Endothelial cell of umbilical vein (primary cell): ENCODE data around the gene MBLAC1. TPM values are rescaled to one million over a fixed set of nuclear protein-coding genes. Genes with fewer than 3 reads are reported as not detected.

Experiments
- BruUV-seq: library from RNA; stranded (reverse); fragments of 400-500 nt; replicated peaks from 2 replicates; lab custom pipeline; 2021; lab: Mats Ljungman, UMichigan
- CTCF ChIA-PET: fragments of 300-600, 350-600 bp; sonication (Branson Sonifier 250); formaldehyde crosslinking; loops from one replicate; lab custom pipeline; 2021; ENCODE audit warnings: antibody characterized with exemption, inconsistent platforms; lab: Charles Lee
- POLR2A ChIA-PET: fragments of 300-600, 350-600 bp; sonication (Branson Sonifier 250); formaldehyde crosslinking; loops from one replicate; lab custom pipeline; 2021; ENCODE audit warnings: antibody characterized with exemption, inconsistent platforms; lab: Charles Lee
- DNase-seq: peaks from one replicate; pipeline ENCODE4 v3.0.0-alpha.2; 2011; ENCODE audit warnings: low read depth, low spot score
- FAIRE-seq: peaks from 2 replicates; lab custom pipeline; 2011; peaks lifted over from hg19 to GRCh38; lab: Jason Lieb, UNC
- H2AFZ ChIP-seq: 2 replicates; pipeline ENCODE4 v1.6.0; 2012; ENCODE audit warnings: low read depth, low read length, control low read depth, inconsistent platforms
- H3K27ac ChIP-seq: 2 replicates; pipeline ENCODE4 v1.5.1; 2011; ENCODE audit warnings: low read depth, mild to moderate bottlenecking, control low read depth, low read length, moderate library complexity; ENCODE audit not compliant: insufficient read depth
- H3K27me3 ChIP-seq, 2 experiments: 2 replicates each; pipeline versions ENCODE4 v1.6.0 to v1.6.1; 2011; ENCODE audit warnings: low read length in 2 of 2, mixed read lengths in 1 of 2; ENCODE audit not compliant: control insufficient read depth in 2 of 2, insufficient read depth in 2 of 2
- H3K36me3 ChIP-seq, 2 experiments: 2 replicates in 1 of 2; 3 replicates in 1 of 2; pipeline ENCODE4 v1.5.1; 2011; ENCODE audit warnings: low read length in 2 of 2, mild to moderate bottlenecking in 1 of 2, moderate library complexity in 1 of 2; ENCODE audit not compliant: control insufficient read depth in 2 of 2, insufficient read depth in 2 of 2; ENCODE audit errors: extremely low read depth in 1 of 2
- H3K4me1 ChIP-seq: 3 replicates; pipeline ENCODE4 v1.5.1; 2011; ENCODE audit warnings: mild to moderate bottlenecking, low read length; ENCODE audit not compliant: control insufficient read depth, insufficient read depth; ENCODE audit errors: extremely low read depth
- H3K4me2 ChIP-seq: 2 replicates; pipeline ENCODE4 v1.6.1; 2011; ENCODE audit warnings: low read length, control low read depth, mixed read lengths; ENCODE audit not compliant: insufficient read depth
- H3K4me3 ChIP-seq, 3 experiments: fragments of 200-600 bp in 1 of 3; sonication (generic), shearing (Covaris generic) in 1 of 3; replicated peaks in 1 of 3; 2 replicates each; pipeline ENCODE4 v1.5.1; 2011 to 2016; ENCODE audit warnings: control low read depth in 3 of 3, low read length in 3 of 3, mild to moderate bottlenecking in 2 of 3, inconsistent platforms in 1 of 3, low read depth in 1 of 3, moderate library complexity in 1 of 3; ENCODE audit not compliant: insufficient read depth in 1 of 3
- H3K79me2 ChIP-seq: 2 replicates; pipeline ENCODE4 v1.6.0; 2012; ENCODE audit warnings: low read length, inconsistent platforms; ENCODE audit not compliant: control insufficient read depth, insufficient read depth
- H3K9ac ChIP-seq: replicated peaks from 2 replicates; pipeline ENCODE3; 2011; ENCODE audit warnings: low read length, control low read depth; ENCODE audit not compliant: insufficient read depth; ENCODE audit errors: extremely low read depth
- H3K9me1 ChIP-seq: replicated peaks from 3 replicates; pipeline ENCODE4 v1.6.0; 2011; ENCODE audit warnings: mild to moderate bottlenecking, low read length; ENCODE audit not compliant: control insufficient read depth, insufficient read depth; ENCODE audit errors: extremely low read depth
- H3K9me3 ChIP-seq: replicated peaks from 2 replicates; pipeline ENCODE4 v1.5.1; 2012; ENCODE audit warnings: low read length, inconsistent platforms; ENCODE audit not compliant: control insufficient read depth, insufficient read depth
- H4K20me1 ChIP-seq: replicated peaks from 2 replicates; pipeline ENCODE3; 2011; ENCODE audit warnings: mild to moderate bottlenecking, low read length; ENCODE audit not compliant: control insufficient read depth, insufficient read depth; ENCODE audit errors: extremely low read depth
- EZH2 ChIP-seq: IDR thresholded peaks from 2 replicates; pipeline ENCODE4 v1.6.1; 2012; ENCODE audit warnings: borderline replicate concordance, low read depth, mild to moderate bottlenecking, moderate library complexity, low read length, inconsistent platforms; ENCODE audit not compliant: severe bottlenecking
- FOS ChIP-seq: IDR thresholded peaks from 2 replicates; pipeline ENCODE4 v1.6.1; 2011; ENCODE audit warnings: mild to moderate bottlenecking, low read length, moderate library complexity, borderline replicate concordance; ENCODE audit not compliant: insufficient read depth
- GATA2 ChIP-seq: IDR thresholded peaks from 2 replicates; pipeline ENCODE4 v1.7.0; 2011; ENCODE audit warnings: low read depth, mild to moderate bottlenecking, moderate library complexity, mixed read lengths, low read length; ENCODE audit not compliant: insufficient read length, insufficient read depth
- JUN ChIP-seq: IDR thresholded peaks from 2 replicates; pipeline ENCODE4 v1.6.1; 2011; ENCODE audit warnings: borderline replicate concordance, low read depth; ENCODE audit not compliant: insufficient read length, insufficient read depth
- MYC ChIP-seq: IDR thresholded peaks from one replicate; pipeline ENCODE4 v1.6.1; 2011; ENCODE audit warnings: mild to moderate bottlenecking, low read depth, low read length
- POLR2A ChIP-seq: IDR thresholded peaks from 2 replicates; pipeline ENCODE4 v1.6.1; 2012; ENCODE audit warnings: low read depth, mild to moderate bottlenecking, control low read depth, low read length
- POLR2AphosphoS5 ChIP-seq: IDR thresholded peaks from 2 replicates; pipeline ENCODE4 v1.6.1; 2012; ENCODE audit warnings: low read depth, mild to moderate bottlenecking, control low read depth, low read length, moderate library complexity; ENCODE audit not compliant: insufficient read depth
- dilution Hi-C: fragments of 300-500 bp; cut with MboI; formaldehyde crosslinking; loops from one replicate; pipeline ENCODE4 v1.15.0; 2019; ENCODE audit warnings: low sequenced_read_pairs; ENCODE audit not compliant: extremely low pct_ligation_motif_present
- intact Hi-C: fragments of 100-400 bp; cut with micrococcal nuclease; formaldehyde crosslinking; loops from one replicate; pipeline ENCODE4 v1.10.0; 2022
- polyA plus RNA-seq, 4 experiments: library from polyadenylated mRNA; depleted of rRNA in 3 of 4; stranded (reverse) in 3 of 4; unstranded in 1 of 4; fragments of >200 nt; gene quantifications; 2 replicates each; pipeline versions ENCODE4 v1.2.1 to v1.2.3, GENCODE V29; 2011 to 2012; ENCODE audit warnings: missing spikeins in 1 of 4
- total RNA-seq: library from RNA; stranded (reverse); gene quantifications from 2 replicates; pipeline ENCODE4 v1.2.3, GENCODE V29; 2021
- TF ChIP-seq, protein P1 (sequence below), 2 donors: IDR thresholded peaks; 1 replicate in 1 of 2; 2 replicates in 1 of 2; pipeline ENCODE4 v1.5.1; 2011; ENCODE audit warnings: low read length in 2 of 2, mild to moderate bottlenecking in 2 of 2, moderate library complexity in 2 of 2, control low read depth in 1 of 2, inconsistent platforms in 1 of 2, low read depth in 1 of 2; ENCODE audit not compliant: insufficient read depth in 1 of 2; ENCODE audit errors: extremely low read depth in 1 of 2
- TF ChIP-seq, protein P2 (sequence below): IDR thresholded peaks from 2 replicates; pipeline ENCODE4 v1.6.1; 2011; ENCODE audit not compliant: insufficient read depth, insufficient read length

MBLAC1 gene
- total and polyA plus RNA-seq, 2 donors (not counting 3 experiments of a cell fraction or from before 2014, with no cell fraction given) = 1.8 to 2.1 TPM

DNA sequence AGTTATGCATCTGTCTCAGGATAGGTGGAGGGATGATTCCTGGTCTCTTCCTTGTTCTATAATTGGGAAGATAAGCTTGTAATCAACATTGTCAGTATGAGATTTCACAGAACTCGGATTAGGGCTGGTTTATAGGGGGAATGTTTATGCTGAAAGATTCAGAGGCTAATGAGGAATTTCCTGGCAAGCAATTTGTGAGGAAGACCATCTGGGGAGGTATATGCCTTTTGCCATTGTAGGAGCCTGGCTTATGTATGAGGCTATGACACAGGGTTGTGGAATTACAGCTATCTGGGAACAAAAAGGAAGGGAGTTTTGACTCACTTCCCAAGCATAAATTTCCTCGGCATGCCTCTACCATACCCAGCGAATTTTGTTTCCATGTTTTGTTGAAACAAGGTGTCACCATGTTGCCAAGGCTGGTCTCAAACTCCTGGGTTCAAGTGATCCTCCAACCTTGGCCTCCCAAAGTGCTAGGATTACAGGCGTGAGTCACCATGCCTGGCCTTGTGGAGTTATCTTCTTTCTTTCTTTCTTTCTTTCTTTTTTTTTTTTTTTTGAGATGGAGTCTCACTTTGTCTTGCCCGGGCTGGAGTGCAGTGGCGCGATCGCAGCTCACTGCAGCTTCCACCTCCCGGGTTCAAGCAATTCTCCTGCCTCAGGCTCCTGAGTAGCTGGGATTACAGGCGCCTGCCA is 39.6 kb upstream of the MBLAC1 start:
- no TSS peak for BruUV-seq
- Histone ChIP-seq H3K4me1 (peaks cover 33% of the 10 kb centered on the region), H3K9me3 (no peaks in the 10 kb centered on the region), H4K20me1 (no peaks in the 10 kb centered on the region), H3K4me3 (peak overlapping the region in 1 of 3 experiments; percentile 16), H3K9me1 (no peaks in the 10 kb centered on the region), H3K79me2 (peaks cover 17% of the 10 kb centered on the region), H3K36me3 (peaks cover 7 to 10% of the 10 kb centered on the region in 2 experiments), H3K4me2 (peak overlapping the region; percentile 73), H3K9ac (peak overlapping the region; percentile 84), H3K27me3 (no peaks in the 10 kb centered on the region), H2AFZ (peak overlapping the region; percentile 14), H3K27ac (peak overlapping the region; percentile 94)
- DNase-seq (peak; percentile 97), FAIRE-seq (peak; percentile 99)
- CTCF ChIA-PET = interaction anchor here (0.6 to 2.9 kb wide), 4 partner anchors 14 to 619 kb away, joined by 3 to 18 read pairs (median 4); partner anchors contain the start of genes AP4M1, MCM7 and POP7
- POLR2A ChIA-PET = interaction anchor here (0.7 to 2.0 kb wide), 4 partner anchors 10 to 1013 kb away, joined by 3 to 10 read pairs (median 4); partner anchors contain the start of genes MCM7 and TRIM4
- intact Hi-C loops (loop anchor here (1.0 to 10.0 kb wide), 3 partner anchors 14 to 172 kb away; partner anchors contain the start of genes AP4M1, MBLAC1, MCM7 and TRIM4), dilution Hi-C loops (no loop called here)
- TF ChIP-seq POLR2AphosphoS5 (peak; percentile 84), POLR2A (no peak), GATA2 (peak; percentile 75), EZH2 (no peak), MYC (no peak), JUN (peak; percentile 98), FOS (peak; percentile 90)
- TF ChIP-seq, protein P1, sequence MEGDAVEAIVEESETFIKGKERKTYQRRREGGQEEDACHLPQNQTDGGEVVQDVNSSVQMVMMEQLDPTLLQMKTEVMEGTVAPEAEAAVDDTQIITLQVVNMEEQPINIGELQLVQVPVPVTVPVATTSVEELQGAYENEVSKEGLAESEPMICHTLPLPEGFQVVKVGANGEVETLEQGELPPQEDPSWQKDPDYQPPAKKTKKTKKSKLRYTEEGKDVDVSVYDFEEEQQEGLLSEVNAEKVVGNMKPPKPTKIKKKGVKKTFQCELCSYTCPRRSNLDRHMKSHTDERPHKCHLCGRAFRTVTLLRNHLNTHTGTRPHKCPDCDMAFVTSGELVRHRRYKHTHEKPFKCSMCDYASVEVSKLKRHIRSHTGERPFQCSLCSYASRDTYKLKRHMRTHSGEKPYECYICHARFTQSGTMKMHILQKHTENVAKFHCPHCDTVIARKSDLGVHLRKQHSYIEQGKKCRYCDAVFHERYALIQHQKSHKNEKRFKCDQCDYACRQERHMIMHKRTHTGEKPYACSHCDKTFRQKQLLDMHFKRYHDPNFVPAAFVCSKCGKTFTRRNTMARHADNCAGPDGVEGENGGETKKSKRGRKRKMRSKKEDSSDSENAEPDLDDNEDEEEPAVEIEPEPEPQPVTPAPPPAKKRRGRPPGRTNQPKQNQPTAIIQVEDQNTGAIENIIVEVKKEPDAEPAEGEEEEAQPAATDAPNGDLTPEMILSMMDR (IDR thresholded peaks at IDR 0.05; ENCODE audit: extremely low read depth in 1 of 2, insufficient read depth in 1 of 2, low read depth in 1 of 2, low read length in 2 of 2) = no peak
- TF ChIP-seq, protein P2, sequence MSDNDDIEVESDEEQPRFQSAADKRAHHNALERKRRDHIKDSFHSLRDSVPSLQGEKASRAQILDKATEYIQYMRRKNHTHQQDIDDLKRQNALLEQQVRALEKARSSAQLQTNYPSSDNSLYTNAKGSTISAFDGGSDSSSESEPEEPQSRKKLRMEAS = no peak
